NCI-H187 treated with DMSO at 0.1 percent for 48 hours (cell line): ENCODE results near the gene STK38L.

Experiments
- DNase-seq: peaks from one replicate; lab custom pipeline; 2025; lab: John Stamatoyannopoulos, UW

The STK38L gene

GRCh38 chr12:27347779-27348178 lies 103.7 kb downstream of the STK38L start:
- DNase-seq, result no peak

- no peak for DNase-seq
Measured at GRCh38 chr12:27351476-27351875, 107.4 kb downstream of the STK38L start.

- DNase-seq, result no peak
Measured at GRCh38 chr12:27355486-27355885, 111.4 kb downstream of the STK38L start.

- no peak for DNase-seq
Measured at GRCh38 chr12:27355979-27356378, 111.9 kb downstream of the STK38L start.

GRCh38 chr12:27359578-27360340 lies 115.7 kb downstream of the STK38L start:
- no peak for DNase-seq

GRCh38 chr12:27361372-27361771 lies 117.3 kb downstream of the STK38L start:
- DNase-seq, result no peak

GRCh38 chr12:27366621-27367020 lies 122.5 kb downstream of the STK38L start:
- no peak for DNase-seq

GRCh38 chr12:27367078-27367477 lies 123.0 kb downstream of the STK38L start:
- no peak for DNase-seq
